CD4-positive, alpha-beta T cell treated with Interferon alpha-2 for 1 hour (primary cell): ENCODE data around the gene IPO4.

Experiments
- DNase-seq, 2 donors: peaks; one replicate each; pipeline ENCODE4 v3.0.0-alpha.2; 2020 to 2022

Gene IPO4

DNA sequence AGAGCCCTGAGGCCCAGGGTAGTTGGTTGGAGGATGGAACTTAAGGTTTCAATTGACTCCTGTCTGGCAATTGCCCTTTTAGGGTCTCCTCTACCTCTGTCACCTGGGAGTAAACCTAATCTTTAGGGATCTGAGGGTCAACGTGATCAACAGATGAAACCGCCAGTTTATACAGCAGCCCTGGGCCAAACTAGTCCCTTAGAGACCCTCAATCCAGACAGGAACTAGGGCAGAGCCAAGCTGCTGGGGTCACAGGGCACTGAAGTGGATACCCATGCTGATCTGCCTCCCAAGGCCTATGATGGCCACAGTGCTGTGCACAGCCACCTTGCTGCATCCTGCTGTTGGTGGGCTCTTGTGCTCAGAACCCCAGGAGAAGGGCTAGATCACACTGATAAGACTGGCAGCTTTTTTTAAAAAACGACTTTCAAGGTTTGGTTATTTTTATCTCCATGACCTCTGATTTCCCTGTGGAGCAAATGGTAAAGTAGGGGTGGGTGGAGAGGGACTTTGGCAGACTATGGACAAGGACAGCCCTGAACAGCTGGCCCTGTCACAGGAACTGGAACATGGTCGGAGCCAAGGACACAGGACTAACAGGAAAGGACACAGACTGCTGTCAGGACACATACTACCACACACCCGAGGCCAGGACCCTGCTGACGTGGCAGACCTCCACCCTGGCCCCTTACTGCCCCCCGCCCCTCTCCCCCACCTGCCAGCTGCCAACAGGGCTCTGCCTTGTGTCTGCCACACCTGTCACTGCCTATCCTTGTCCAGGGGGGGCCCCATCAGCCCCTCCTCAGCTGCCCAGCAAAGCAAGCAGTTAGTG lies 57.7 kb downstream of the IPO4 start:
- DNase-seq: no peak

DNA sequence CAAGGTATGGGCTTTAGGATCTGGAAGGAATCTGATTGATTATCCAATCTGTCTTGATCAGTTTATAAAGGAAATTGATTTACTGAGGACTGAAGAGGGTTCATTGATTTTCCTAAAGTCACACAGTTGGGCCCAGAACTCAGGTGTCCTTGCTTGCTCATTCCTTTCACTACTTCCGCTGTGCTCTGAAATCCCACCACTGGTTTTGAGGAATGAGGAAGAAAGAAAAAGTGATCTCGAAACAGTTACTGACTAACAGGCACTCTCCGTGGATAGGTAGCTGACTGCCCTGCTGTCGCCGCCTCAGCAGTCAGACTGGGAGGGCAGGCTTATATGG lies 58.3 kb downstream of the IPO4 start, which contains the start of gene FITM1:
Gene FITM1, plus strand, starts transcription at position 280 of the 337 bp plus-strand sequence. CDS start 905 bp downstream, outside the sequence.
- DNase-seq: no peak
